Ascending aorta (tissue), 2 donors: ENCODE results near the gene RTP4. TPM values are rescaled to one million over a fixed set of nuclear protein-coding genes. Genes with fewer than 3 reads are reported as not detected.

Experiments
- DNase-seq, 2 donors: peaks; one replicate each; pipeline ENCODE4 v3.0.0-alpha.2; 2019; ENCODE audit warnings: low spot score in 2 of 2
- H3K27ac ChIP-seq, 2 donors: fragments of 200-600 bp; sonication (generic); one replicate each; pipeline ENCODE4 v1.5.1; 2016 to 2017; ENCODE audit warnings: mild to moderate bottlenecking in 1 of 2
- H3K27me3 ChIP-seq: fragments of 200-600 bp; sonication (generic); one replicate; pipeline ENCODE4 v1.5.1; 2017
- H3K36me3 ChIP-seq, 2 donors: fragments of 200-600 bp; sonication (generic); one replicate each; pipeline ENCODE4 v1.5.1; 2016
- H3K4me1 ChIP-seq, 2 donors: fragments of 200-600 bp; sonication (generic); one replicate each; pipeline ENCODE4 v1.5.1; 2016 to 2017; ENCODE audit warnings: mild to moderate bottlenecking in 1 of 2
- H3K4me3 ChIP-seq, 2 donors: fragments of 200-600 bp; sonication (generic); one replicate each; pipeline ENCODE4 v1.5.1; 2016 to 2017; ENCODE audit warnings: mild to moderate bottlenecking in 1 of 2
- H3K9me3 ChIP-seq, 2 donors: fragments of 200-600 bp; sonication (generic); one replicate each; pipeline ENCODE4 v1.5.1; 2016
- intact Hi-C: fragments of 100-400 bp; cut with DNase I; formaldehyde crosslinking; loops from one replicate; pipeline ENCODE4 v1.15.1; 2023
- total RNA-seq: library from RNA; depleted of rRNA; stranded (reverse); fragments of >200 nt; gene quantifications from one replicate; pipeline ENCODE4 v1.1.0, GENCODE V29; 2016
- TF ChIP-seq, protein P1 (sequence below), 3 experiments: fragments of 200-600 bp in 2 of 3; fragments of 450-650 bp in 1 of 3; sonication (generic) in 2 of 3; IDR thresholded peaks; one replicate each; pipeline ENCODE4 v1.5.1; 2016 to 2019; ENCODE audit warnings: antibody characterized with exemption in 3 of 3, mild to moderate bottlenecking in 1 of 3, moderate library complexity in 1 of 3

RTP4 gene
- total RNA-seq, 1 donor from 2014 or later = not detected

DNA sequence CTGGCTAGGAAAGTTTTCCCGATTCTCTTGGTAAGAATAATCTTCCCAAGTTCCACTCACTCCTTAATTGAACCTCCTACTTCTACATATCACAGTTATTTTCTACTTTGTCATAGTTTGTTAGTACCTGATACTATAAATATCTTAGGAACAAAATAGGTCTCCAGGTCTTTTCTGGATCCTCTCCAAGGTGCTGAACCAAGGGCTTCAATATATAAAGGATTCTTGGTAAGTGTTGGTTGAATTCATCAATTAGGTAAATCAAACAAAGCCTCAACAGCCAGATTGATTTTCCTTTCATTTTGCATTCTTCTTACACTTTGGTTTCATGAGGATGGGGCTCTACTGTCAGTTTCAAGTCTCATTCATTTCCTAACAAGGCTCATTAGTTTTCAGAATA is 27.6 kb upstream of the RTP4 start:
- intact Hi-C loops = no loop called here

DNA sequence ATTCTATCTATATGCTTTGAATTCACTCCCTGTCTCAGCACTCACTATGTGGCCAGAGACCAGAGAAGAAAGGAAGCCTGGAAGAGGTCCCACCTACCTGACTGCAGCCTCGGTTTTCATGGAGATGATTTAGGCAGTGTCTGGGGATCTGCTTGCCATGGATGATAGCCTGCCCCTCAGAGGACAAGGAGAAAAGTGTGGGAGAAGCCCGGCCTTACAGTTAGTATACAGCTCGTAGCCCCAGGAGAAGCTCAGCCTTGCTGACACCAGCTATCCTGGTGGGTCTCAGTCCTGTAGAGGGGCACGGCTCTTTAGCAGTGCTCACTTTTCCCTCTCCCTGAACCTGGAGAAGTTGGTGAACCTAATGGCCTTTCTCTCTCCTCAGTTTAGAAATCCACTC is 25.9 kb upstream of the RTP4 start:
- H3K36me3 ChIP-seq = no peaks in the 10 kb centered on the region
- no peak overlapping the region for H3K27ac ChIP-seq
- H3K27me3 ChIP-seq = no peaks in the 10 kb centered on the region
- TF ChIP-seq, protein P1, sequence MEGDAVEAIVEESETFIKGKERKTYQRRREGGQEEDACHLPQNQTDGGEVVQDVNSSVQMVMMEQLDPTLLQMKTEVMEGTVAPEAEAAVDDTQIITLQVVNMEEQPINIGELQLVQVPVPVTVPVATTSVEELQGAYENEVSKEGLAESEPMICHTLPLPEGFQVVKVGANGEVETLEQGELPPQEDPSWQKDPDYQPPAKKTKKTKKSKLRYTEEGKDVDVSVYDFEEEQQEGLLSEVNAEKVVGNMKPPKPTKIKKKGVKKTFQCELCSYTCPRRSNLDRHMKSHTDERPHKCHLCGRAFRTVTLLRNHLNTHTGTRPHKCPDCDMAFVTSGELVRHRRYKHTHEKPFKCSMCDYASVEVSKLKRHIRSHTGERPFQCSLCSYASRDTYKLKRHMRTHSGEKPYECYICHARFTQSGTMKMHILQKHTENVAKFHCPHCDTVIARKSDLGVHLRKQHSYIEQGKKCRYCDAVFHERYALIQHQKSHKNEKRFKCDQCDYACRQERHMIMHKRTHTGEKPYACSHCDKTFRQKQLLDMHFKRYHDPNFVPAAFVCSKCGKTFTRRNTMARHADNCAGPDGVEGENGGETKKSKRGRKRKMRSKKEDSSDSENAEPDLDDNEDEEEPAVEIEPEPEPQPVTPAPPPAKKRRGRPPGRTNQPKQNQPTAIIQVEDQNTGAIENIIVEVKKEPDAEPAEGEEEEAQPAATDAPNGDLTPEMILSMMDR (IDR thresholded peaks at IDR 0.05) = no peak
- no peak overlapping the region for H3K4me3 ChIP-seq
- intact Hi-C loops = no loop called here
- DNase-seq = no peak
- no peaks in the 10 kb centered on the region for H3K4me1 ChIP-seq
- H3K9me3 ChIP-seq = no peaks in the 10 kb centered on the region

More for the DNA sequence above, 27.6 kb upstream of the RTP4 start:
- Histone ChIP-seq H3K9me3 (no peaks in the 10 kb centered on the region), H3K36me3 (no peaks in the 10 kb centered on the region), H3K4me1 (no peaks in the 10 kb centered on the region), H3K27ac (no peak overlapping the region), H3K27me3 (no peaks in the 10 kb centered on the region), H3K4me3 (no peak overlapping the region)
- TF ChIP-seq, protein P1 (IDR thresholded peaks at IDR 0.05) = no peak
- no peak for DNase-seq

DNA sequence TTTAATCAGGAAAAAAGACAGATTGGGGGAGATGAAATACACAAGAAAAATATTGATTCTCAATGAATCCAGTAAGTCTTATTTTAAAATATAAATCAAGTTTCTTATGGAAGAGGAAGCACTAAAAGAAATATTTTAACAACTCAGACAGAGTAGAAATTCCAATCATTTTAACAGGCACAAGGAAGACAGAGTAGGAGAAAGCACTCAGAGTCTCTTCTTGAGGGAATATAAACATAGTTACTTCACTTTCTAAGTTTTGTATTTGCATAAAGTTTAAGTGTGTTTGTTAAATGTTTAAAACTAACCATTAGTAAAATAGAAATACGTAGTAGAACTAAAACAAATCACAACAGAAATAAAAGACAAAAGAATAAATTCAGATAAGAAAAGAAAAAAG is 24.5 kb upstream of the RTP4 start:
- Histone ChIP-seq H3K9me3 (no peaks in the 10 kb centered on the region), H3K36me3 (no peaks in the 10 kb centered on the region), H3K4me1 (no peaks in the 10 kb centered on the region), H3K4me3 (no peak overlapping the region), H3K27me3 (no peaks in the 10 kb centered on the region), H3K27ac (no peak overlapping the region)
- TF ChIP-seq, protein P1 (IDR thresholded peaks at IDR 0.05) = no peak
- intact Hi-C loops = no loop called here
- no peak for DNase-seq

DNA sequence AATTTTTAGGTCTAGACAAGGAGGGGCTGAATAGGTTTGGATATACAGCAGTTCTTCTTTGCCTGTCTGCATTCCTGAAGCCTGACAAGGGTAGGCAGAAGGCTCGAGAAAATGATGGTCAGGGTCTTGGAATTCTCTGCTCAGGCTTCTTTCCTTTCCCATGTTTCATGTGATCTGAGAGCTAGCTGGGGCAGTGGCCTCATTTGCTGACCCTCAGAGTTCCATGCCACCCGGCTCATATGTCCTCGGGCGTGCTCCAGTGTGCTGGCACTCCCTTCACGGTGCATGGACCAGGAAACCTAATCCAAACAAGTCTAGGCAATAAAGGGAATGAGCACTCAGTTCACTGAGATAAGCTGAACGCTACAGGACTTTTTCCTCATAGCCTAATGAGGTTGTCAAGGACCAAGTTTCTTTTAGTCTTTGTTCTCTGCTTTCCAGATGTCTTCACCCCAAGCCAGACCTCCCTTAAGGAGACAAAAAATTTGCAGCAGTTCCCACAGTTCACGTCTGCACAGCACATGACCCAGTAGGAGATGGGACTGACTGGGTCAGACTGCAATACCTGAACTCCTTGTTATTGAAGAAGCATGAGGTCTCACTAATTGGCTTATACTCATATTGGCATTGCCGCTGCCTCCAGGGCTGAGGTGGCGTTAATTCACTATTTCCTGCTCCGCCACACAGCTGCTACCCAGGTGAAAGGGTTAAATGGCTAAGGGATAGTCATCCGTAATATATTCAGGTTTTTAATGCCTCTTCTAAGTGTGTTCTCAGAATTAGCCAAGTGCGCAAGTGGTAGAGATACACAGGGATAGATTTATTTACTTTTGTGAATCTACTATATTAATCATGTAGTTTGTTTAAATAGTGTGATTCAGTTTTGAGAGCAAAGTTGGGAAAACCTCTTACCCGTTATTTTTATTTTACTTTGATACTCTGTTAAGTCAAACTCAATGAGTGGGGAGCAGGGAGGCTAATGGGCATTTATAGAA is 15.3 kb upstream of the RTP4 start:
- intact Hi-C loops = no loop called here
- H3K36me3 ChIP-seq = no peaks in the 10 kb centered on the region
- no peaks in the 10 kb centered on the region for H3K9me3 ChIP-seq
- peaks cover 0 to 5% of the 10 kb centered on the region in 2 donors for H3K4me1 ChIP-seq
- H3K4me3 ChIP-seq = peak overlapping the region in 1 of 2 donors; percentile 20
- DNase-seq = no peak
- TF ChIP-seq, protein P1 (IDR thresholded peaks at IDR 0.05) = no peak
- peak overlapping the region in 1 of 2 donors; percentile 31 for H3K27ac ChIP-seq
- no peaks in the 10 kb centered on the region for H3K27me3 ChIP-seq

DNA sequence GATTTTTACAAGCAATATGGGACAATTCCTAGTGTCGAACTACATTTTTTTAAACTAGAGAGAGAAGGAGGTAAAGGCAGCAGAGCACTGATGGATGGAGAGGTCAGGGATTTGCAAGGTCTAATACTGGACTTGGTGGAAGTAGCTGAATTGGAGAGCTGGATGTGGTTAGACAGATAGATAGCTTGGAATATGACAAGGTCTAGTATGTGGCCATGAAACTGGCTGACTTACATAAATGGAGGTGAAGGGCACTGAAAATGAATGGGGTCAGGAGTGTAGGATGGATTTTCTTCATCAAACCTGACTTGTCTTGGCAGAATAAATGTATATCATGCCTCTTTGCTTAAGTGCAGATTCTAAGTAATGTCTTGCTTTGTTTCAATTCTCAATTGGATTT is 10.1 kb upstream of the RTP4 start:
- Histone ChIP-seq H3K27ac (no peak overlapping the region), H3K4me3 (no peak overlapping the region), H3K36me3 (no peaks in the 10 kb centered on the region), H3K9me3 (no peaks in the 10 kb centered on the region), H3K27me3 (no peaks in the 10 kb centered on the region), H3K4me1 (no peaks in the 10 kb centered on the region)
- intact Hi-C loops = no loop called here
- TF ChIP-seq, protein P1 (IDR thresholded peaks at IDR 0.05) = no peak
- no peak for DNase-seq
